Hepatic stellate cell (primary cell): ENCODE results near the gene ZC3H13.

ENCODE experiments used
- DNase-seq: peaks from one replicate; pipeline ENCODE4 v3.0.0; 2011; ENCODE audit warnings: low spot score

Gene ZC3H13

GRCh38 chr13:46052319-46053161 is at the start of gene ZC3H13:
ZC3H13 (minus strand) TSS chr13:46052746; CDS start chr13:46045507, 7,239 bp downstream.
- DNase-seq, result peak; percentile 90

GRCh38 chr13:46102255-46102605 is 49.7 kb upstream of the ZC3H13 start:
- DNase-seq, result no peak

GRCh38 chr13:46101484-46102254 is 49.1 kb upstream of the ZC3H13 start:
- DNase-seq, result no peak

GRCh38 chr13:46101002-46101401 is 48.5 kb upstream of the ZC3H13 start:
- no peak for DNase-seq

- no peak for DNase-seq
These were observed 47.8 kb upstream of the ZC3H13 start for GRCh38 chr13:46100191-46100815.

- no peak for DNase-seq
These were observed 45.1 kb upstream of the ZC3H13 start for GRCh38 chr13:46097663-46098062.

- DNase-seq, result no peak
These were observed 44.5 kb upstream of the ZC3H13 start for GRCh38 chr13:46097015-46097414.

- DNase-seq, result no peak
These were observed 41.9 kb upstream of the ZC3H13 start for GRCh38 chr13:46094478-46094877.

GRCh38 chr13:46088821-46089562 is 36.4 kb upstream of the ZC3H13 start:
- no peak for DNase-seq

GRCh38 chr13:46087481-46087880 is 34.9 kb upstream of the ZC3H13 start:
- DNase-seq, result no peak

GRCh38 chr13:46086985-46087384 is 34.4 kb upstream of the ZC3H13 start:
- DNase-seq, result no peak

GRCh38 chr13:46086421-46086922 is 33.9 kb upstream of the ZC3H13 start:
- DNase-seq, result no peak

GRCh38 chr13:46085737-46086136 is 33.2 kb upstream of the ZC3H13 start:
- no peak for DNase-seq

GRCh38 chr13:46082324-46082723 is 29.8 kb upstream of the ZC3H13 start:
- no peak for DNase-seq

GRCh38 chr13:46079770-46080169 is 27.2 kb upstream of the ZC3H13 start:
- no peak for DNase-seq

- DNase-seq, result no peak
These were observed 24.7 kb upstream of the ZC3H13 start for GRCh38 chr13:46077265-46077664.

GRCh38 chr13:46076827-46077226 is 24.3 kb upstream of the ZC3H13 start:
- no peak for DNase-seq

- no peak for DNase-seq
These were observed 23.3 kb upstream of the ZC3H13 start for GRCh38 chr13:46075811-46076210.

- DNase-seq, result no peak
These were observed 19.2 kb upstream of the ZC3H13 start for GRCh38 chr13:46071590-46072249.

- no peak for DNase-seq
These were observed 10.7 kb upstream of the ZC3H13 start for GRCh38 chr13:46063292-46063691.

GRCh38 chr13:46062185-46062584 is 9.6 kb upstream of the ZC3H13 start:
- no peak for DNase-seq
